Ovary (tissue), 3 donors: ENCODE measurements around the gene H2BK1.

ENCODE experiments used
- CTCF ChIP-seq, 3 donors: fragments of 450-650 bp in 2 of 3; fragments of 200-600 bp in 1 of 3; IDR thresholded peaks; one replicate each; pipeline versions ENCODE4 v1.5.1 to v1.8.0; 2016 to 2022; ENCODE audit warnings: antibody characterized with exemption in 3 of 3, mild to moderate bottlenecking in 1 of 3
- POLR2A ChIP-seq: fragments of 450-650 bp; IDR thresholded peaks from one replicate; pipeline ENCODE4 v1.6.1; 2017; ENCODE audit warnings: antibody characterized with exemption, mild to moderate bottlenecking, moderate library complexity
- donor health status: DM: no; HTN: no; CAD: no.

- TF ChIP-seq CTCF (IDR thresholded peaks at IDR 0.05) (no peak), POLR2A (no peak)
Measured at GRCh38 chr7:151239837-151240459, 29.7 kb upstream of the H2BK1 start.
